Measurements from ENCODE around the gene CDHR3. TPM values are rescaled to one million over a fixed set of nuclear protein-coding genes. Genes with fewer than 3 reads are reported as not detected.

CDHR3 gene
- total RNA-seq, 2 experiments from 2014 or later = 0.38 TPM; not detected in 1

DNA sequence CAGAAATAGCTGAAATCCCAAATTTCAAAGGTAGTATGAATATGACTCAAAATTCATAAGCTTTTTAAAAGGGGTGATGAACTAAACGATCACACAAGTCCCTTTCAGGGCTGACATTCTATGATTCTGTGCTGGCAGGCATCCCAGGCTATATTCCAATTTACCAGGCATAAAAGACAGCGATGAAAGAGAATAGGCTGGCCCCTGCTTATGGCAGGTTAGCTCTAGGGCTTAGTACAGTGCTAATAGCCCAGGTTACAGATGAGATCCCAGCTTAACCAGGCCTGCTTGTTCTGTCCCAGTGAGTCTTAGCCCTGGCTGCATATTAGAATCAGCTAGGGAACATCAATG is 56.4 kb downstream of the CDHR3 start:
- DNase-seq = no peak
- Mint-ChIP-seq H3K27me3 (no peaks in the 10 kb centered on the region), H3K9me3 (no peaks in the 10 kb centered on the region), H3K4me1 (peaks cover 61% of the 10 kb centered on the region), H3K36me3 (no peaks in the 10 kb centered on the region), H3K4me3 (no peak overlapping the region), H3K27ac (no peak overlapping the region)

GRCh38 chr7:106021151-106022067 is 58.3 kb downstream of the CDHR3 start:
- Mint-ChIP-seq H3K27ac (no peak overlapping the region), H3K4me1 (peaks cover 53% of the 10 kb centered on the region), H3K36me3 (no peaks in the 10 kb centered on the region), H3K27me3 (no peaks in the 10 kb centered on the region), H3K4me3 (no peak overlapping the region), H3K9me3 (no peaks in the 10 kb centered on the region)
- DNase-seq = no peak

DNA sequence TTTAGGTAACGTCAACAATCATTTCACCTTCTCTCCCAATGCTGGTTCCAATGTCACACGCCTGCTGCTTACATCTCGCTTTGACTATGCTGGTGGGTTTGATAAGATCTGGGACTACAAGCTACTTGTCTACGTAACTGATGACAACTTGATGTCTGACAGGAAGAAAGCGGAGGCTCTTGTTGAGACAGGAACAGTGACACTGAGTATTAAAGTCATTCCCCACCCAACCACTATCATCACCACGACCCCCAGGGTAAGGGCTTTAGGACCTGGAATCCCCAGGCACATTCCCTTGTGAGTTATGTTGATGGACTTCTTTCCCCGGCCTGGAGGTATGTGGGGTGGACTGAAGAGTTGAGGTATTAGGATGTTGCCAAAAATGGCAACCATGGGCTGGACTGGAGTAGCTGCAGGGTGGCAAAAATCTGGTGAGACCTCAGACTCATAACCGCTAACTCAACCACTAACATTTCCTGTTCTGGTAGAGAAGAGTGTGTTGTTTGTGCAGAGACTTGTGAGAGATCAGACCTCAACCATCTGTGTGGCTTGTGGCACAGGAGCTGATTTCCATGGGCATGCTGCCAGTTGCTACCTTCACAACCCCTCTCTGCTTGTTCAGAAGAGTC is 59.2 kb downstream of the CDHR3 start:
- Mint-ChIP-seq H3K27ac (peak overlapping the region; percentile 65), H3K9me3 (no peaks in the 10 kb centered on the region), H3K4me3 (peak overlapping the region; percentile 7), H3K27me3 (no peaks in the 10 kb centered on the region), H3K4me1 (peaks cover 51% of the 10 kb centered on the region), H3K36me3 (no peaks in the 10 kb centered on the region)
- peak; percentile 53 for DNase-seq

DNA sequence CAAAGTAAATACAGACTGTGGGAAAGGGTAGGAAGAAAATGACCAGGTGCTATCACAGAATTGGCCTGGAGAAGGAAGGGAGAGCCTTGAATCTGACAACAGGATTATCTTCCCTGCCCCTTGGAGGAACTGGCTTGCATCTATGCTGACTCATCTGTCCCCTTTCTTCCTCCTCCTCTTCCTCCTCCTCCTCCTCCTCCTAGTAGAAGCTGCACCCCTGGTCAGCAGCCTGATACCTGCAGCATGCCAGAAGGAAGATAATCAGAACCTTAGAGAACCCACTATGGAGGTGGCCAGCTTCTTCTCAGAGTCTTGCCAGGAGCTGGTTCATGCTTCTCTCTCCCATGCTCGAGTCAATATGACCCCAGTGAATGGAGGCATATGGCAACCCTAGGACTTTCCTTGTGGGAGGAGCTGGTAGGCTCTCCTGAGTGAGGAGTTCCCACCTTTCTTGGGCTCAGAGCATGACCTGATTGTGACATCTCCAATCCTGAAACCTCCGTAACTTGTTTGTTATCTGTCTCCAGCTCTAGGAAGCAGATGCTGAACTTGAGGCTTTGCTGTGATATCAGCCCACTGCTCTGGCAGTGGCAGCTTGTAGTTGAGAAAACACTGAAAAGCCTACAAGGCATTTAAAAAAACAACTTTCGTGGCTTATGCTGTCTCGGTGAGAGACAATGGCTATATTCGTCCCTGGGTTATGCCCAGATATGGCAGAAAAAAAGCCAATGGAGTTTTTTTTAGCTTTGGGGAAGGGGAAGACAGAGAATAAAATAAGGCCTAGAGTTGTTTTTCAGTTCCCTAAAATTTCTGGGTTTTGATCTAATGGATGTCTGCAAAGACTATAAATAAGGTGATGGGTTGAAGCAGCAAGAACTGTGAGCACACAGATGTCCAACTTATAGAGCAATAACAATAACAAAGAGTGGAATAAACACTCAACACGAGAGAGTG is 60.6 kb downstream of the CDHR3 start:
- Mint-ChIP-seq H3K9me3 (no peaks in the 10 kb centered on the region), H3K36me3 (no peaks in the 10 kb centered on the region), H3K4me3 (no peak overlapping the region), H3K27ac (no peak overlapping the region), H3K4me1 (peaks cover 49% of the 10 kb centered on the region), H3K27me3 (no peaks in the 10 kb centered on the region)
- no peak for DNase-seq

DNA sequence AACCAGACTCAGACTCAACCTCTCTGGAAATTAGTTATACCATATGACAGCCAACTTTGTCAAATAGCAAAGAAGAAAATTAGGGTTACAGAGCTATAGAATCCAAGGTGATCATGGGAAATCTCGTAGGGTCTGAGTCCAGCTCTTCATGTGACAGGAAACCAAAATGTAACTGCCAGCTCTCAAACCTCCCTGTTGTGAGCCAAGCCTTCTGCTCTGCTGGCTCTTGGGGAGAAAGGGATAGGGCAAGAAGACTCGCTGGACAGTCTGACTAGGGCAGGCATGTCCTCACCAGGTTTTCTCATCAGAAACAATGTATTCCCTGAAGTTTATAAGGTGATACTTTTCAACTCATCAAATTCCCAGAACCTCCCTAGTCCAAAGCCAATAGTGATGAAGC is 63.0 kb downstream of the CDHR3 start:
- Mint-ChIP-seq H3K27me3 (no peaks in the 10 kb centered on the region), H3K4me1 (peaks cover 45% of the 10 kb centered on the region), H3K9me3 (no peaks in the 10 kb centered on the region), H3K36me3 (no peaks in the 10 kb centered on the region), H3K4me3 (no peak overlapping the region), H3K27ac (no peak overlapping the region)
- DNase-seq = no peak

GRCh38 chr7:106029451-106029850 is 66.4 kb downstream of the CDHR3 start:
- H3K36me3 Mint-ChIP-seq = no peaks in the 10 kb centered on the region
- no peaks in the 10 kb centered on the region for H3K9me3 Mint-ChIP-seq
- H3K4me3 Mint-ChIP-seq = no peak overlapping the region

DNA sequence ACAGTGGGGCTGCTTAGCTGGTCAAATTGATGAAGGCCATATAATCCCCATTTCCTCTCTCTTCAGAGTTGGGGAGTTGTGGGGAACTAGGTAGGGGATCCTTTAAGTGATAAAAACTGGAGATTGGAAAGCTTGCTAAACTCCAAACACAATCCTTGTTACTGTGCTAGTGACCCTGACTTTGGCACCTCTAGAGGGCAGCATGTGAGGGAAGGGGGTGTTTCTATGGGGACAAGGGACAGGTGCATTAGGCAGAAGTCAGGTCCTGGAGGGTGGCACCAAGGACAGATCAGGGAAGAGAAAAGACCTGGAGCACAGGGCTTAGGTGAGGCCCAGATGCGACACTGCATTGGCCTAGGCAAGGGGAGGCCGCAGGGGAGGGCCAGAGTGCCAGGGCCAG is 66.9 kb downstream of the CDHR3 start:
- no peaks in the 10 kb centered on the region for H3K27me3 Mint-ChIP-seq
- no peak overlapping the region for H3K27ac Mint-ChIP-seq
- H3K36me3 Mint-ChIP-seq = no peaks in the 10 kb centered on the region
- H3K4me1 Mint-ChIP-seq = peaks cover 15% of the 10 kb centered on the region
- H3K9me3 Mint-ChIP-seq = no peaks in the 10 kb centered on the region
- no peak for DNase-seq
- no peak overlapping the region for H3K4me3 Mint-ChIP-seq

More at GRCh38 chr7:106029451-106029850, 66.4 kb downstream of the CDHR3 start:
- no peak overlapping the region for H3K27ac Mint-ChIP-seq
- no peak for DNase-seq
- no peaks in the 10 kb centered on the region for H3K27me3 Mint-ChIP-seq
- H3K4me1 Mint-ChIP-seq = peaks cover 16% of the 10 kb centered on the region

GRCh38 chr7:106031300-106032035 is 68.4 kb downstream of the CDHR3 start:
- no peaks in the 10 kb centered on the region for H3K27me3 Mint-ChIP-seq
- no peak for DNase-seq
- H3K9me3 Mint-ChIP-seq = no peaks in the 10 kb centered on the region
- no peaks in the 10 kb centered on the region for H3K36me3 Mint-ChIP-seq
- H3K4me3 Mint-ChIP-seq = no peak overlapping the region
- no peak overlapping the region for H3K27ac Mint-ChIP-seq
- H3K4me1 Mint-ChIP-seq = peaks cover 12% of the 10 kb centered on the region

GRCh38 chr7:106032295-106032694 is 69.2 kb downstream of the CDHR3 start:
- Mint-ChIP-seq H3K4me1 (peaks cover 12% of the 10 kb centered on the region), H3K27me3 (no peaks in the 10 kb centered on the region), H3K9me3 (no peaks in the 10 kb centered on the region), H3K4me3 (no peak overlapping the region), H3K27ac (no peak overlapping the region), H3K36me3 (no peaks in the 10 kb centered on the region)
- DNase-seq = no peak

GRCh38 chr7:106033735-106034134 is 70.7 kb downstream of the CDHR3 start:
- Mint-ChIP-seq H3K9me3 (no peaks in the 10 kb centered on the region), H3K4me3 (no peak overlapping the region), H3K27ac (no peak overlapping the region), H3K36me3 (no peaks in the 10 kb centered on the region), H3K27me3 (no peaks in the 10 kb centered on the region), H3K4me1 (peaks cover 14% of the 10 kb centered on the region)
- DNase-seq = no peak

DNA sequence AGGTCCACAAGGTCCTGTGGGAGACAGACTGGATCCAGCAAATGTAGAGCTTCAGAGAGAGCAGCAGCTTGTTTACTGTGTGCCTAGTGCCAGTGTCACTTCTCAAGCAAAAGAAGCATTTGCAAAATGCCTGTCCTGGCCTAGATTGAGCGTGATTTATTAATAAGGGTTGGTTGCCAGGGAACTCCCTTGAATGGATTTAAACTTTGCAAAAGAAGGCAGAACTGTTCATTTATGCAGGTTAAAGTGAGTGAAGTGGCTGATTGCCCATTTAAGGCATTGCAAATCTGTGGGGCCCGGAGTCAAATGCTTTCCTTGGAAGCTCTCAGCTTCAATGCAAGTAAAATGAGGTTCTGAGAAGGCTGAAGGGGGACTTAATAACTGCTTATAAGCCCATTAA is 71.3 kb downstream of the CDHR3 start:
- Mint-ChIP-seq H3K4me3 (no peak overlapping the region), H3K27me3 (no peaks in the 10 kb centered on the region), H3K9me3 (no peaks in the 10 kb centered on the region), H3K27ac (no peak overlapping the region), H3K4me1 (peaks cover 14% of the 10 kb centered on the region), H3K36me3 (no peaks in the 10 kb centered on the region)
- DNase-seq = no peak

DNA sequence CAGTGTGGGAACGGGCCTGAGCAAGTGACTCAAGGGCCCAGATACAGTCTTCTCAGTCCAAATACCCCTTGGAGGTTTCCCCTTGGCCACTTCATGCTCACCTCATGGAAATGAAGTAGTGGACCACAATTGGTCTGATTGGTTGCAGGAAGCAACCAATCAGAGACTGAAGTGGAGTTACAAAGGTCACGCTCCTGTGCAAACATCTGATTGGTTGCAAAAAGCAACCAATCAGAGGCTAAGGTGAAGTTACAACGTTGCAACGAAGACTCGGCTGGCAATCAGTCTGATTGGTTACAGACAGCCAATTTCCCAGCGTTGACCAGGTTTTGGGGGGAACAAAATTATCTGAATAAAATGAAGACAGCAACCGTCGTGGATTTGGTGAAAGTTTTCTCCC is 72.5 kb downstream of the CDHR3 start:
- no peak overlapping the region for H3K4me3 Mint-ChIP-seq
- no peaks in the 10 kb centered on the region for H3K36me3 Mint-ChIP-seq
- peaks cover 16% of the 10 kb centered on the region for H3K4me1 Mint-ChIP-seq
- no peak overlapping the region for H3K27ac Mint-ChIP-seq
- no peak for DNase-seq
- H3K9me3 Mint-ChIP-seq = no peaks in the 10 kb centered on the region
- H3K27me3 Mint-ChIP-seq = no peaks in the 10 kb centered on the region

- H3K9me3 Mint-ChIP-seq = no peaks in the 10 kb centered on the region
- H3K27me3 Mint-ChIP-seq = no peaks in the 10 kb centered on the region
- H3K27ac Mint-ChIP-seq = no peak overlapping the region
- DNase-seq = no peak
- H3K4me1 Mint-ChIP-seq = peaks cover 17% of the 10 kb centered on the region
- no peak overlapping the region for H3K4me3 Mint-ChIP-seq
- H3K36me3 Mint-ChIP-seq = no peaks in the 10 kb centered on the region
Measured at GRCh38 chr7:106036004-106036403, 72.9 kb downstream of the CDHR3 start.

- no peak for DNase-seq
- Mint-ChIP-seq H3K4me3 (no peak overlapping the region), H3K27me3 (no peaks in the 10 kb centered on the region), H3K36me3 (no peaks in the 10 kb centered on the region), H3K9me3 (no peaks in the 10 kb centered on the region), H3K4me1 (peaks cover 27% of the 10 kb centered on the region), H3K27ac (no peak overlapping the region)
Measured at GRCh38 chr7:106037489-106038176, 74.6 kb downstream of the CDHR3 start.

All from activated naive CD8-positive, alpha-beta T cell treated with anti-CD3 and anti-CD28 coated beads for 36 hours (primary cell).